ENCODE measurements around the gene CACNA2D3. TPM values are rescaled to one million over a fixed set of nuclear protein-coding genes. Genes with fewer than 3 reads are reported as not detected.

The CACNA2D3 gene
- total RNA-seq, 6 experiments from 2014 or later, result 0.14 to 0.23 (median 0.19) TPM; not detected in 2

DNA sequence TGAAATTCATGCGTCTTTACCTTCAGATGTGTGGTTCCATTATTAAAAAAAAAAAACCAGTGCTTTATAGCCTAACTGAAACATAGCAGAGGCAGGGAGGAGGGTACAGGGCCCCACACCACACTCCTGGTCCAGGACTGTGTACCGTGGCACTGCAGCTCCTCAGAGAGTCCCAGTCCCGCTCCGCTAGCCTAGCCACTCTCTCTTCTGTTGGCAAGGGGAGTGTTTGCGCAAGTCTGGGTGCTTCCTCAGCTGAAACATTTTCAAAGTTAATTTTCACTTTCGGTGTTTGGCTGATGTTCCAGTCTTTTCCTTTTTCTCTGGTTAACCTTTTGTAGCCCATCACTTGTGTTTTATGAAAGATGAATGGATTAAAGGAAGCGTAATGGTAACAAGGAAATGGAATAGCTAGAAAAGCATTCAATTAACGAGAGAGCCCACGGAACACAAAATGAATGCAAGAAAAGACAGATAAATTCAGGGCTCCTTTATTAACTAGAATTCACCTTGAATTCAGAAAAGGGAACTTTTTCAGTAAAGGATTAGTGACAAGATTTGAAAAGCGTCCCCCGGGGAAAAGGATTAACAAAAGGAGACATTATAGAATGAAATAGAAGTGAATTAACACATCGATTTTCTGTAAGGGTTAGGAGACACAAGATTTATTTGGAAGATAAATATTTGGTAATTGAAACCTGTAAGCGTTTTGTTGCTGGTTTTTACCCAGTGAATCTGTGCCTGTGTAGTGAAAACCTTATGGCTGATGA lies 177.0 kb downstream of the CACNA2D3 start:
- TF ChIP-seq, protein P1, sequence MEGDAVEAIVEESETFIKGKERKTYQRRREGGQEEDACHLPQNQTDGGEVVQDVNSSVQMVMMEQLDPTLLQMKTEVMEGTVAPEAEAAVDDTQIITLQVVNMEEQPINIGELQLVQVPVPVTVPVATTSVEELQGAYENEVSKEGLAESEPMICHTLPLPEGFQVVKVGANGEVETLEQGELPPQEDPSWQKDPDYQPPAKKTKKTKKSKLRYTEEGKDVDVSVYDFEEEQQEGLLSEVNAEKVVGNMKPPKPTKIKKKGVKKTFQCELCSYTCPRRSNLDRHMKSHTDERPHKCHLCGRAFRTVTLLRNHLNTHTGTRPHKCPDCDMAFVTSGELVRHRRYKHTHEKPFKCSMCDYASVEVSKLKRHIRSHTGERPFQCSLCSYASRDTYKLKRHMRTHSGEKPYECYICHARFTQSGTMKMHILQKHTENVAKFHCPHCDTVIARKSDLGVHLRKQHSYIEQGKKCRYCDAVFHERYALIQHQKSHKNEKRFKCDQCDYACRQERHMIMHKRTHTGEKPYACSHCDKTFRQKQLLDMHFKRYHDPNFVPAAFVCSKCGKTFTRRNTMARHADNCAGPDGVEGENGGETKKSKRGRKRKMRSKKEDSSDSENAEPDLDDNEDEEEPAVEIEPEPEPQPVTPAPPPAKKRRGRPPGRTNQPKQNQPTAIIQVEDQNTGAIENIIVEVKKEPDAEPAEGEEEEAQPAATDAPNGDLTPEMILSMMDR (IDR thresholded peaks at IDR 0.05), result no peak
- Mint-ChIP-seq H3K27me3 (ENCODE audit: insufficient read depth) (no peaks in the 10 kb centered on the region; the same call in 1 of the 2 replicates), H3K27ac (no peak overlapping the region), H3K36me3 (ENCODE audit: low read depth) (0 out of 2 replicates have a peak, but pooled peaks cover 5% of the 10 kb centered on the region), H3K4me3 (no peak overlapping the region), H3K9me3 (peaks cover 57% of the 10 kb centered on the region), H3K4me1 (ENCODE audit: low read depth) (no peaks in the 10 kb centered on the region)
- no peak for DNase-seq

DNA sequence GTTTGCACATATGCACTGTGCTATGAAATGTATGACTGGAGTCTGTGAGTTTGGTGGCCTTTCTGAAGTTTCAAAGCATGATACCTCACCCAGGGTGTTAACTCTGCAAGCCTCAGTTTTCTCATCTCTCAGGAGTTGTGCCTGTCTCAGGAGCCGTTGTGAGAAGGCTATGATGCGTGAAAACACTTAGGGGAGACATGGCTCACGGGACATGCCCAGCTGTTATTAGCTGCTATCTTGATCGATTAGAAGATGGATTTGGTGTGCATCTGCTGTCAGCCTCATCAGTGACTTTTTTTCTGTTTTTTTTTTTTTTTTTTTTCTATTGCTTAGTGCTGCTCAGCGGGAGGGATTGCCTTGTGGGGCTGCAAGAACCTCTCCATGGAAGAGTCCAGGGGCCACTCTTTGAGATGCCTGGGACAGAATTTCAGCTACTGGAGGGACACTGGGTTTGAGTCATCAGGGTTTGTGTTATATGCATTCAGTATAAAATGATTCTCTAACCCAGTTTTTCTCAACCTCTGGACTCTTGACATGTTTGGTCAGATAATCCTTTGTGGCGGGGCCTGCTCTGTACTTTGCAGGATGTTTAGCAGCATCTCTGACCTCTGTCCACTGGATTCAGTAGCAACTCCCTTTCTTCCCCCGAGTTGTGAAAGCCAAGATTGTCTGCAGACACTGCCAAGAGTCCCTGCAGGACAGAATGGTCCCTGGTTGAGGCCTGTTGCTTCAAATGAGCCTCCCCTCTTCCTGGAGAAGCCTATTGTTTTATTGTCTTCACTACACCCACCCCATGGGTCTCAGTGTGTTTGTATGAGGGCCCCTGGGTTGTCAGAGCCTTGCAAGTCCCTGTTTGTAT lies 181.4 kb downstream of the CACNA2D3 start:
- H3K27ac Mint-ChIP-seq, result no peak overlapping the region
- TF ChIP-seq, protein P1 (IDR thresholded peaks at IDR 0.05), result no peak
- no peaks in the 10 kb centered on the region for H3K36me3 Mint-ChIP-seq (ENCODE audit: low read depth)

GRCh38 chr3:54304877-54305276 lies 182.5 kb downstream of the CACNA2D3 start:
- no peaks in the 10 kb centered on the region for H3K27me3 Mint-ChIP-seq (ENCODE audit: insufficient read depth)
- H3K4me3 Mint-ChIP-seq, result no peak overlapping the region
- no peak overlapping the region for H3K27ac Mint-ChIP-seq
- no peak for DNase-seq
- no peaks in the 10 kb centered on the region for H3K36me3 Mint-ChIP-seq (ENCODE audit: low read depth)
- no peaks in the 10 kb centered on the region for H3K4me1 Mint-ChIP-seq (ENCODE audit: low read depth)
- TF ChIP-seq, protein P1 (IDR thresholded peaks at IDR 0.05), result no peak
- peaks cover 52% of the 10 kb centered on the region for H3K9me3 Mint-ChIP-seq

More for the DNA sequence above, 181.4 kb downstream of the CACNA2D3 start:
- Mint-ChIP-seq H3K9me3 (peaks cover 58% of the 10 kb centered on the region), H3K4me1 (ENCODE audit: low read depth) (no peaks in the 10 kb centered on the region), H3K27me3 (ENCODE audit: insufficient read depth) (no peaks in the 10 kb centered on the region), H3K4me3 (no peak overlapping the region)
- DNase-seq, result no peak

- DNase-seq, result no peak
- H3K27ac Mint-ChIP-seq, result no peak overlapping the region
- no peaks in the 10 kb centered on the region for H3K27me3 Mint-ChIP-seq (ENCODE audit: insufficient read depth)
- peaks cover 52% of the 10 kb centered on the region for H3K9me3 Mint-ChIP-seq
- H3K36me3 Mint-ChIP-seq (ENCODE audit: low read depth), result no peaks in the 10 kb centered on the region
- TF ChIP-seq, protein P1 (IDR thresholded peaks at IDR 0.05), result no peak
- H3K4me3 Mint-ChIP-seq, result no peak overlapping the region
- H3K4me1 Mint-ChIP-seq (ENCODE audit: low read depth), result no peaks in the 10 kb centered on the region
Measured at GRCh38 chr3:54305409-54306099, 183.2 kb downstream of the CACNA2D3 start.

DNA sequence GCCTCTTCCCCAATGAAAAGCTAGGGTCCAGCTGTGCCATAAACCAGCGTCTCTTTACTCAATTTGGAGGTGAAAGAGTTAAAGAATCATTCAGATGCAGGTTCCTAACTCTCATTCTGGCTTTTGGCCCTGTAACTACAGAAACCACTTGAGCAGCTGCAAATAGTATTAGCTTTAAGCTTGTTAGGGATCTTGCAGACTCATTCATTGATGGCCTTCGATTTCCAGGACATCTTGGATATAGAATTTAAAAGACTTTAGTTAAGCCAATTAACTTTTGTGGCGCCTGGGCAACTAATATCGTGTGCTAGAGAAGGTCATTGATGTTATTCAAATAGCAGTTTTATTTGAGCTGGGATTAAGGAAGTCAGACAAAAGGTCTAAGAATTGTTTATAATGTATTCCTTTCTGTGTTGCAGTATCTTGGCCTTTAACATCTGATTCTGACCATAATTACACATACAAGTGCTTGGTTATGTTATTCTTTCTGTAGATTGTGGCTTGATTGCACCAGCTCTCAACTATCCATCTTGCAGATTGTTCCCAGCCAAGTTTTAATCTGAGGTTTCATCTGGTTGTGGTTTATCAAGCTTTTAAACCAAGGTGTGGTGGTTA lies 185.3 kb downstream of the CACNA2D3 start:
- TF ChIP-seq, protein P1 (IDR thresholded peaks at IDR 0.05), result no peak
- Mint-ChIP-seq H3K4me1 (ENCODE audit: low read depth) (no peaks in the 10 kb centered on the region), H3K36me3 (ENCODE audit: low read depth) (no peaks in the 10 kb centered on the region), H3K4me3 (no peak overlapping the region), H3K27me3 (ENCODE audit: insufficient read depth) (no peaks in the 10 kb centered on the region), H3K9me3 (peaks cover 71% of the 10 kb centered on the region), H3K27ac (no peak overlapping the region)
- no peak for DNase-seq
